ENCODE measurements around the gene ERICH2.
A peak's percentile ranks its signal among the peaks of the same experiment; 100 is the strongest.

The ERICH2 gene

DNA sequence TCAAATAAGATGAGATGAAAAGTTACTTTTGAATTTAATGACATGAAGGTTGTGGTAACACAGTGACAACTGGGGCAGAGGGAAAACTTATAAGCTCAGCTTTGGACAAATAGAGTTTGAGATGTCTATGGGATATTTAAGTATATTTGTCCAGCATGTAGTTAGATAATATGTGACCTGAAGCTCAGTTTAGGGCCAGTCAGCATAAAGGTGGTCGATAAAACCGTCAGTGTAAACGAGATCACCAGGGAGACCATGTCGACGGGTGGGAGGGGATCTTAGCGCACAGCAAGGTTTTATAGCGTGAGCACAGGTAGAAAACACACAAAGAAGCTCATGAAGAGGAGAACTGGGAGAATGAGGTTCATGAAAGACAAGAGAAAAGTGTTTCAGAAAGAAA is 7.4 kb upstream of the ERICH2 start:
- no peak for DNase-seq (ENCODE audit: low read depth in 2 of 2)

DNA sequence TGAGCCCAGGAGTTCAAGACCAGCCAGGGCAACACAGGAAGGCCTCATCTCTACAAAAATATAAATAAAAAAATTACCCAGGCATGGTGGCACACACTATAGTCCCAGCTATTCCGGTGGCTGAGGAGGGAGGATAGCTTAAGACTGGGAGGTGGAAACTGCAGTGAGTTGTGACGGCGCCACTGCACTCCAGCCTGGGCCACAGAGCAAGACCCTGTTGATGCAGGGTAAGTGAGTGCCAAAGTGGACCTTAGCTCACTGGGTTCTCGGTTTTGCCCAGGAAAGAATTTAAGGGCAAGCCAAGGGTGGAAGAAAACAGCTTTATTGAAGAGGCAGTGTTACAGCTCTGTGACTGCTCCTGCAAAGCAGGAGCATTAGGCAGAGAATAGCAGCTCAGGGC is 6.9 kb upstream of the ERICH2 start:
- no peak for DNase-seq (ENCODE audit: low read depth in 2 of 2)

DNA sequence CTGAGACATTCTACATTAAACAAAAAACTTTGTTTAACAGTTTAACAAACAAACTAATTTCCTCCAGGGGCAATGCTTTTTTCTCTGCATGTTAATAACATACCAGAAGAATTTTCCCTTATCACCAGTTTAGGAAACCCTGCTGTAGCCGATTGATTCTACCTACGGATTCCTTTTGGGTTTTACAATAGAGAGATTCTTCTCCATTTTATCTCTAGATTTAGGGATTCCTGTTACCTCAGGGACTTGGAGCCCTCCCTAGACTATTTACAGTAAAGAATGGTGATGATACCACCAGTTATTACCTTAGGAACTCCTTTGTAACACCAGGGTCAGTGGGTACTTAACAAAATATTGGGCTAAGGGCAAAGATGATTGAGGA is 5.3 kb upstream of the ERICH2 start:
- DNase-seq (ENCODE audit: low read depth in 2 of 2) = no peak

DNA sequence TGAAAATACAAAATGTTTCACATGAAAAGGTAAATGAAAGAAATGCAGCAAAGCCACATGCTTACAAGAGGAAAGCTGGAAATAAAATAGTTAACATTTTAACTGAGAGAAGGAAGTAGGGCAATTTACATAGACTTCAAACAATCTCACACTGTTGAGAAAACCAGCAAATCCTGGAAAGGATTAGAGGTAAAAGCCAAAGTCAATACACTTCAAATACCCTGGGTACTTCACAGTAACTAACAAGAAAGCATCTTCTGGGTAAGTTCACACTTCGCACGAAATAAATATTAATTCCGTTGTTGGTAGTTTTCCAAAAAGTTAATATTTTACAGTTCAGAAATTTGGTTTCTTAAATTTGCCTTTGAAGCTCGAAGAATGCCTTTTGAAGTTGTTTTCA is 3.5 kb upstream of the ERICH2 start:
- DNase-seq (ENCODE audit: low read depth in 2 of 2) = no peak

DNA sequence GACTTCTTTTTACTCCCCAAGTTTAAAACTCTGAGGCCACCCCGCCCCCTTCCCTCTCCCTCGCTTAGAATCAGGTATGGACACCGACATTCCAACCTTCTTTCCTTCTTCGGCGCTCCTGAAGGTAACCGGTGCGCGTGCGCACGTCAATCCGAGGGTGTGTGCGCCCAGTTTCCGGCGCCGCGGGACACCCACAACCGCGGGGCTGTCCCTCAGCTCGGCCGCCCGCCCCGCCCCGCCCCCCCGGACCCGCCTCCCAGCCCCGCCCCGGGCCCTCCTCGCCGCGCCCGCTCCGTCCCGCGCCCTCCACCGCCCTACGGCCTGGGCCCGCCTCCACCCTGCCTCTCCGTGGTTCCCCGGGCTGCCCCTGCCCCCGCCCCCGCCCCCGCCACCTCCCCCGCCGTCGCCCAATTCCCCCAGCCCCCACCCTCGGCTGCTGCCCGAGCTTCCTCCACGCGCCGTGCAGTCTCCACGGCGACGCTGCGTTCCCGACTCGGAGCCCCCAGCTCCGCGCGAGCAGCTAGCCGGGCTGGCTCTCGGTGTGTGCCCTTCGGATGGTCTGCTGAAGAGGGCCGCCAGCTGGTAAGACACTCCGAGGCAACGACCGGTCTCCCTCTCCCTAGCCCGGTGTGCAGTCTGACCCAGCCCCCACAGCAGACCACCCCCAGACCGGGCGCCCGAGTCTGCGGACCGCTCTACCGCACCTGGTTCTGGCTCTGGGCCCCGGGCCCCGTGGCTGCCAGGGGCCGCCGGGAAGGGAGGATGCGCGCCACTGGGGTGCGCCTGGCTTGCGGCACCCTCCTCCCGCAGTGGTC is 635 bp downstream of the ERICH2 start:
- peak; percentile 33 to 53 for DNase-seq (ENCODE audit: low read depth in 2 of 2)

DNA sequence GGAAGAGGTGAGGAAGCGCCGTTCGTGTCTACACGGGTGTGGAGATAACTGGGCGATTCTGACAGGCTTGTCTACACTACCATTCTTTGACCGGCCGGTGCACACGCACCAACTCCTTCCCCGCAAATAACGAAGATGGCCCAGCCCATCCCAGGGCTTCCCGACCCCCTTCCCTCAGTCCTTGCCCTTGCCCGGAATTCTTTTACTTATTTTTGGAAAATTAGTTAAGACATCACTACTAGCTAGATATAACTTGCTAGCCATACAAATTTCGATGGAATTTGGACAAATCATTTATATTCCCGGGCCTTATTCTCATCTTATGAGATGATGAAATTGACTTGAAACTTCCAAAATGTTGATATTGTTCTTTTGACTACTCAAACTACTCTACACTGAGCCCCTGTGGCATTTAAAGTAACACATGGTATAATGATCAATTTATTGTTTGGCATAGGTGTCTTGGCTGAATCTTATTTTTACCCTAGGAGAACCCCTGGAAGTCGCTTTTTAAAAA is 1.3 kb downstream of the ERICH2 start:
- no peak for DNase-seq (ENCODE audit: low read depth in 2 of 2)

DNA sequence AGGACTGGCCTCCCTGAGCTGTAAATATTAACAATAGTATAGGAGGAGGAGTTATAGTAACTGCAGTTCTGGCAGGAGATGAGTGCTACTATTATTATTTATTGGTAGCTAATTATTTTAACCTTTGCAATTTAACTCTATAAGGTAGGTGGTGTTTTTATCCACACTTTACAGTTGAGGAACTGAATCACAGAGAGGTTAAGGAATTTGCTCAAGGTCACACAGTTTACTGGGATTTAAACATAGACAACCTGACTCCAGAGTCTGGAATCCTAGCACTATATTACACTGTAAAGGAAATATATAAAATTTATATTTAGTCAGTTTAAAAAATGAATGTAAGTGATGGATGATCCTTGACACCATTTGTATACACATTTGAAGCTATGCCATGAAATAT is 2.1 kb downstream of the ERICH2 start:
- no peak for DNase-seq (ENCODE audit: low read depth in 2 of 2)

DNA sequence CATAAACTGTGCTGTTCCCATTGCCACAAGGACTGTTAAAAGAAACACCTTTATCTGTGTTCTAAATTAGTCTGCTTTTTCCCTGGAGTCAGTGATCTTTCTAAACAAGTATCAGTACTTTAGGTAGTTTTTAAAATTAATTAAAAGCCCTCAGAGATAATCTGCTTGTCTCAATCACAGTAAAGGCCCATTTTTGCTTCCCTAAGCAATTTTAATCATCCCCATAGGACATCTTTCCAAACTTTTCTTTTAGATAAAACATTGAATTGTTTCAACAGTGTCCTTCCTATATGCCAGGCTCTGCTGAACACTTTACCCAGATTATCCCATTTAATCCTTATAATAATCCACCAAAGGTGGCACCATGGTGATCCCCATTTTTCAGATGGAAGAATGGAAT is 3.9 kb downstream of the ERICH2 start:
- no peak for DNase-seq (ENCODE audit: low read depth in 2 of 2)

DNA sequence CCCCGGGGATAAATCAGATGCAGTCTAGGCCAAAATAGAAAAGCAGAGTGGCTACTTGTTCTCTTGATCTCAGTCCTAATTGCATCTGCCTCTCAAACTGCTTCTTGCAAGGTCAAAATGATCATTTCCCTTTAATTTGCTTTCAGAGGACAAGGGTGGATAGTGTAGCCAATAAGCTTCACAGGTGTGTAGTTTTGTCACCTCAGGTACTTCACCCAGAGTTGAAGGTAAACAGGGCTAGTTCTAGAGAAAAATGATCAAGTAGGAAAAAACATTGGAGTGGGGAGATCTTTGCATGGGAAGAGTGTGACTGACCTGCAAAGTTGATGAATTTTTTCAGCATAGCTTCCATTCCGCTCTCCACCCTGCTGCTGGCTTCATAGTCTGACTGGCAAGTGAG is 8.7 kb downstream of the ERICH2 start:
- no peak for DNase-seq (ENCODE audit: low read depth in 2 of 2)

DNA sequence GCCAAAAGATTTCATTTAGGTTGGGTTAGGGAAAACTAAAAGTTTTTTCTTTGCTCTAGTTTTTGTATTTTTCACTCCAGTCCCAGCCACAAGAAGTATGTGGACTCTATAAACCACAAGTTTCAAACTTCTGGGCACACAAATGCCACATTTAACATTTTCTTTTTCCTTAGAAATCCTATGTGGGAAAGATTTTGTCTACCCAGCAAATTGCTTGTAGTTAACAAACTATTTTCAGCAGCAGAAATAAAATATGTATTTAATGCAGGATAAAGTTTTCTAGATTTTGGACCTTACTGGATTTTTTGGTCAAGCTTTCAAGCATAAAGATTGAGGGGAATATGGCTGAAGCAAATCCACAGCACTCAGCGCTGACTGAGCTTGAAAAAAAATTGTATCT is 9.1 kb downstream of the ERICH2 start:
- DNase-seq (ENCODE audit: low read depth in 2 of 2) = no peak

DNA sequence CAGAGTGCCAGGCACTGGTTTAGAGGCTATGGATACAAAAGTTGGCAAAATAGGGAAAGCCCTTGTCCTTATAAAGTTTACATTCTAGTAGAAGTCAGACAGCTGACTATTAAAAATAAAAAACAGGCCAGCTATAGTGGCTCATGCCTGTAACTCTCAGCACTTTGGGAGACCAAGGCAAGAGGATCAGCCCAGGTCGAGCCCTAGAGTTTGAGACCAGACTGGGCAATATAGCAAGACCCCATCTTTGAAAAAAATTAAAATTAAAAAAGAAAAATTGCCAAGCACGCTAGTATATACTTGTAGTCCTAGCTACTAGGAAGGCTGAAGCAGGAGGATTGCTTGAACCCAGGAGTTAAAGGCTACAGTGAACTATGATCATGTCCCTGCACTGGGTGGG is 12.5 kb downstream of the ERICH2 start:
- no peak for DNase-seq (ENCODE audit: low read depth in 2 of 2)

DNA sequence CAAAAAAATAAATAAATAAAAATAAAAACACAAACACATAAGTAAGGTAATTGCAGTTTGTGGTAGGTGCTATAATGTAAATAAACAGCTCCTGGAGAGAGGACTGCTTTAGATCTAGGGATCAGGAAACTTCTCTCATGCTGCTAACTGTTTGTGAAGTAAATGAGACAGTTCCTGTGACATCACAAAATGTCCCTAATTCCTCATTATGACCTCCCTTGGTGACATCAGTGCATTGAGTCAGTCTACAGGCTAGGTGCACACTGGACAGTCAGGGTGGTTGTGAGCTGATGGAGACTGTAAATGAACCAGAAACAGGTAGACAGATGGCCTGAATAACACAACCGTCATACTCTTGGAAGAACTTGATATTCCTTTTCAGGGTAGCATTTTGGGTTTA is 13.4 kb downstream of the ERICH2 start:
- no peak for DNase-seq (ENCODE audit: low read depth in 2 of 2)

DNA sequence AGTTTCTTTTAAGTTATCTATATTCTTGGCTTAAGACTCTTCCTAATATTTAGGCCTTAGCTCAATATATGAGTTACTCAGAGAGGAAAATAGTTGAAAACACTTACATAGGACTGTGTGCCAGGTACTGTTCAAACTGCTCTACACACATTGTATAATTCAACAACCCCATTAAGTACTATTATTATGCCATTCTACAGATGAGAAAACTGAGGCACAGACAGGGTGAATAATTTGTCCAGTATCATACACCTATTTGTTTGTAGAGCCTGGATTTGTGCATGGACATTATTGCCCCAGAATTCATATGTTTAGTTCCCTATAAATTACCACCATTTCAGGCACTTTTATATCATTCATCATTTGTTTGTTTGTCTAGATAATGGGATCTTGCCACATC is 28.8 kb downstream of the ERICH2 start:
- DNase-seq (ENCODE audit: low read depth in 2 of 2) = no peak

DNA sequence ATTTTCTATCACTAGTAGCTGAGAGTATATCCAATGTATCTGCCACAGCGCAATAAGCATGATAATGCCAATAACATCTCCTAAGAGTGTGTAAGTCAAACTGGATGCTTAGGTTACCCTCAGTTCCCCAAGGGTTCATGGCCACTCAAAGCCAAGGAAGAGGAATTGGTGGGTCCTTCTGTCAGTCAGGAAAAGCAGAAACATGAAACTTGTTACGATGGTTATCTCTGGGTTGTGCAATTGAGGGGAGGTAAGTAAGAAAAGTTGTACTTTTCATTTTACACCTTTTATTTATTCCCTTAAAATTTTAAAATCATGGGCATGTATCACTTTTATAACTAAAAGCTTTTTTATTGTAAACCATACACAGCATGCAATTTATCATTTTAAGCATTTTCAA is 36.4 kb downstream of the ERICH2 start:
- DNase-seq (ENCODE audit: low read depth in 2 of 2) = no peak

DNA sequence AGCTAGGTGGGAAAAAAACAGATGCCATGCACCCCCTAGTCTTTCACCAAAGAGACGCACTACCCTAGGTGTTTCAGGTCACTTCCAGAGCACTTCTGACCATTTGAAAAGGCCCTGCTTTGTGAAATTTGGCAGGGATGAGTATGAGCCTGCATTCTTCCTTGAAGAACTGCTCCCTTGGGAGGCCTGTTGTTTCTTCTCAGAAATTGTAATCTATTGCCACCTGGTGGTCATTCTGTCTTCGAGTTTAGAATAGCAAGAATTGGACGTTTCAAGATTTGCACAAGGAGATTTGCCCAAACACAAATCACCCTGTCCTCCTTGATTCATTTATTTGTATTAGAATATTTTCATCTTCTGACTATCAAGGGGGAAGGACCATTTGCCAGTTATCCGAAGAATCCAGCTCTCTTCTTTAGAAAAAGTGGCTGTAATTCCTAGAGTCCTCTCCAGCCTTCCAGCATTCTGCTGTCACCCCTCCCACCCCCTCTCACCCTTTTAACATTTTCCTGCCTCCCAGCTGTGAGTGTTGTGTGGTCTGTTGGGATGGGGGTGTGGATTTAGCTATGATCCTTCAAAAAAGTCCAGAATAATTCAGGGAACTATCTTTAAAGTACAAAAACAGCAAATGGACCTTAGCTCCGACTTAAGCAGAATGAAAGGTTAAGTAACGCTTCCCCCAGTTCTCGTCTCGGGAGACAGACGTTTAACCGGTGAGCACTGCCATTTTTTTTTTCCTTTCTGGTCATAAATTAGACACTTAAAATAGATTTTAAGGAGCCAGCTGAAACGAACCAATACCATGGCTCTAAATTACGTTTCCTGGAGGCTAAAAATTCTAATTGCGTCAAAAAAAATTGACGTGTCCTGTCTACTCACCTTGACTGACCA is 42.8 kb downstream of the ERICH2 start:
- DNase-seq (ENCODE audit: low read depth in 2 of 2) = no peak

DNA sequence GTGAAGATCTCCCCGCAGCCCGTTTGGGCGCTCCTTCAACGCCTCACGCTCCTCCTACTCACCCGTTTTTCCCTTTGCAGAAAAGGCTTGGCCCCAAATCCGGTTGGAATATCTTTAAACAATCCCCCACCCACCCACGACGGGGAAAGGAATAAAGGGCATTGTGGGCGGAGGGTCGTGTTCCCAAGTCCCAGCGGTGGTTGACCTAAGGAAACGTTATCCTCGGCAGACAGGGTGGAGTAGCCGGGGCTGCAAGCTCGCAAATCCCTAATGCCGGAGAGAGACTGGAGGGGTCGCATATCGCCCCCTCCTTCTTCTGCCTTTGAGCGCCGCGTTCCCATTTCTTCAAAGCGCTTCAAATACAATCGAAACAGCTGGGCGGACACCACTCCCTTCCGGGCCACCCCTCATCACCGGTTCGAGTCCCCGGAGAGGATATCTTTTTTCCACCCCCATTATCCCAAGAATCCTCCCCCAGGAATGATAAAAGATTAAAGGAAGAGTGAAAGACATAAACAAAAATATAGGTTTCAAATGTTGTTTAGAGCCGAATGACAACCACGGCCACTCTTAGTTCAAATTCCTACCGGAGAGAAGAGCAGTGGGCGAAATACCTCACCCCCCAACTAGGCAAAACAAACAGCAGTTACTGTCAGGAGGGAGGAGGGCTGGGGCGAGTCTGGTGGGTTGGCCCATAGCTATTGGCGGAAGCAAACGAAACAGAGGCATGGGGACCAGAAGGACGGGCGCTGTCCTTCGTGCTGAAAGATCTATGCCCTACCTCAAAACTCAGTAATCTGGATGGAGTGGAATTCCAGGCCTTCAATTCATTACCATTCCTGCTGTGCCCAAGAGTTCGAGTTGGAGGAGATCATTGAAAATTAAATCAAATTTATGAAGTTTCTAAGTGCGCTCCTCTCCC is 43.7 kb downstream of the ERICH2 start:
- no peak for DNase-seq (ENCODE audit: low read depth in 2 of 2)

DNA sequence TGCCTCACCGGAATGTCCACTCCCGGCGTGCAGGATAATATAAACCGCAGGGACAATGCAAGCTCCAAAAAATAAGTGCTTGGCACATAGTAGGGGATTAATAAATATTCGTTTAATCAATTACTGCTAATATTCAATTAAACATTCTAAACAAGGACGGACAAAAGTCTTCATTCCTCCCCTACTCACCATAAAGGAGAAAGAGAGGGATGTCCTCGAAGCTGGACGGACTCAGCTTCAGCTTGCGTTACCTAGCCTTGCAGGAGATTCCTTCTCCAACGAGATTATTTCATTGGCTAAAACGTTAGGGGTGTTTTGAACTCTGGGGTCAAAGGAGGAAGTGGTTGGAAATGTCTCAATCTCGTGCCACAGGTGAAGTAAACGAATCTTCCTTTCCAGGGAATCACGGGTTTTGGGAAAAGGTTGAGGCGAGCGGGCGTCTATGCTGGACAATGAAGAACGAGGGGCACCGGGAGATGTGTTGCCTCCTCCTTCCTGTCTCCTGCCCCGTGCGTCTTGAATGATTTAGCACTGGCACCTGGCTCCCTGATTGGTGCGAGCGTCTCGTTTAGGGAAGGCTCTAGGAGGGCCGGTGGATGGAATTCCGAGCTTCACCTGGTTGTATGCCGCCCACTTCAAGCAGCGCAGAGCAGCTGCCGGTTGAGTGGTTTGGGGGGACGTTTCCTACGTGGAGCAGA is 44.5 kb downstream of the ERICH2 start:
- no peak for DNase-seq (ENCODE audit: low read depth in 2 of 2)

DNA sequence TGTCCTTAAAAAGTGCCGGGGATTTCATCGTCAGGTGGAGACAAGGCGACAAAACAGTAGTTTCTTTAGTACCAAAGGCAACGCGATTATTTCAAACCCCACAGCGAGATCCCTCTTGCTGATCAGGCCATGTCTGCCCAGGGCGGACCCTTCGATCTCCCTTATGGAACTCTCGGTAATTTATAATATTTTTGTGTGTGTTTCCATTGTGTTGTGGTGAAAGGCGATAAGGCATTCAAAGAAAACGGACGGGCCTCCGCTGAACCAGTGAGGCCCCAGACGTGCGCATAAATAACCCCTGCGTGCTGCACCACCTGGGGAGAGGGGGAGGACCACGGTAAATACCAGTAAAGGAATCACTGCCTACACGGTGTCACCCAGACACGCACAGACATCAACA is 45.1 kb downstream of the ERICH2 start:
- DNase-seq (ENCODE audit: low read depth in 2 of 2) = no peak

DNA sequence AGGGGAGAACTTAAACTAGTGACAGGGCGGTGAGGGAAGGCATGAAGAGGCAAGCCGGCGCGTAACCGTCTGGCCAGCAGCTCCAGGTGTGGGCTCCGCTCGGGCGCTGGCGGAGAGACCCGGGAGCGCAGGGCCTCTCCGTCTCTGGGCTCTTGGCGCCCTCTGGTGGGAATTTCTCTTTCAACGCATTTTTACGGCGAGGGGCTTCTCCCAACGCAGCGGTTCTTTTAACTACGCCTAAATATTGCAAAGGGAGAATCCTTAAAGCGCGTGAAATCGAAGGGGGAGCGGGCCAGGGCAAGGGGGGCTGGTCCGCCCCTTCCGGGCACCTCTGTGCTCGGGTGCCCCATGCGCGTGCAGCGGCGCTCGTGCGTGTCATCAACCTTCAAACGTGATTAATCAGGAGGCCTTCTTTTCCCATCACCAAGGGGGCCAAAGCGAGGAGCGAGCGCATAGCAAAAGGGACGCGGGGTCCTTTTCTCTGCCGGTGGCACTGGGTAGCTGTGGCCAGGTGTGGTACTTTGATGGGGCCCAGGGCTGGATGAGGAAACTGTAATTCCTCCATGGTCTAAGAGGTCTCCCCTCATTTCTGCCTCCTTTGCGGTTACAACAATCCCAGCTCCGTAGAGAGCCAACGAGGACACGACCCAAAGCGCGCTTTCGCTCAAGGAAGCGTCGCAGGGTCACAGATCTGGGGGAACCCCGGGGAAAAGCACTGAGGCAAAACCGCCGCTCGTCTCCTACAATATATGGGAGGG is 45.7 kb downstream of the ERICH2 start:
- peak; percentile 56 to 61 for DNase-seq (ENCODE audit: low read depth in 2 of 2)

DNA sequence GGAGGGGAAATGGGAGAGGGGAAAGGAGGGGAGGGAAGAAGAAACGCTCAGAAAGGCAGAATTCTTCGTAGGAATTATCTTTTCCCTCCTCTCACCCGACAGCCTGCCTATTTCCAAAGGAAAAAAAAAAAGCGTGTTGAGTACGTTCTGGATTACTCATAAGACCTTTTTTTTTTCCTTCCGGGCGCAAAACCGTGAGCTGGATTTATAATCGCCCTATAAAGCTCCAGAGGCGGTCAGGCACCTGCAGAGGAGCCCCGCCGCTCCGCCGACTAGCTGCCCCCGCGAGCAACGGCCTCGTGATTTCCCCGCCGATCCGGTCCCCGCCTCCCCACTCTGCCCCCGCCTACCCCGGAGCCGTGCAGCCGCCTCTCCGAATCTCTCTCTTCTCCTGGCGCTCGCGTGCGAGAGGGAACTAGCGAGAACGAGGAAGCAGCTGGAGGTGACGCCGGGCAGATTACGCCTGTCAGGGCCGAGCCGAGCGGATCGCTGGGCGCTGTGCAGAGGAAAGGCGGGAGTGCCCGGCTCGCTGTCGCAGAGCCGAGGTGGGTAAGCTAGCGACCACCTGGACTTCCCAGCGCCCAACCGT is 46.4 kb downstream of the ERICH2 start, which contains the start of gene GAD1:
Gene GAD1 (plus strand): TSS at position 384 of the 589 bp plus-strand sequence. CDS start 1,705 bp downstream, outside the sequence.
- DNase-seq (ENCODE audit: low read depth in 2 of 2) = peak; percentile 40 to 61

All from activated CD4-positive, alpha-beta T cell treated with anti-CD3 and anti-CD28 coated beads for 24 hours (primary cell).